ENCODE results near the gene CLDN14. TPM values are rescaled to one million over a fixed set of nuclear protein-coding genes. Genes with fewer than 3 reads are reported as not detected.

The CLDN14 gene
- total RNA-seq, 1 donor from 2014 or later: 0.79 TPM

DNA sequence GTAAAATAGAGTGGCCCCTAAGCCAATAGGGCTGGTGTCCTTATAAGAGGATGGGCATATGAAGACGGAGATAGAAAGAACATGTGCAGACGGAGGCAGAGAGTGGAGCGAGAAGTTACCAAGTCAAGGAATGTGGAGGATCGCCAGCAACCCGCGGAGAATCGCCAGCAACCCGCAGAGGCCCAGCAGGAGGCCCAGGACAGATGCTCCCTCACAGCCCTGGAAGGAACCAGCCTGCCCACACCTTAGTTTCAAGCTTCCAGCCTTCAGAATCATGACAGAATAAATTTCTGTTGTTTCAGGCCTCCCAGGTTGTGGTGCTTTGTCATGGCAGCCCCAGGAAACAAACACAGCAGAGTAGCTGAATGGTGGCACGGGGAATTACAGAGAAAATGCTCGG lies 9.6 kb downstream of the CLDN14 start:
- no peak for DNase-seq

DNA sequence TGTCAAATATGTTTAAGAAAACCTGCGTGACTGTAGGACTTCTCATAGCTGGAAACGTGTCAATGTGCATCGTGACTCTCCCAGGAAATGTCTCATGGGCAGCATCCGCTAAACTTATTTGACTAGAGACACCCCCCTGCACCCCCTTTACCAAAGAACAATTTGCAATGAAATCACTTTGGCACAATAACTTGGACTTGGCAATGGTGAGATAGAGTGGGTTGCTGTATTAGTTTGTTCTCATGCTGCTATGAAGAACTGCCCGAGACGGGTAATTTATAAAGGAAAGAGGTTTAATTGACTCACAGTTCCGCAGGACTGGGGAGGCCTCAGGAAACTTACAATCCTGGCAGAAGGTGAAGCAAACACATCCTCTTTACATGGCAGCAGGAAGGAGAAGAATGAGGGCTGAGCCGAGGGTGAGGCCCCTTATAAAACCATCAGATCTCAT lies 13.8 kb downstream of the CLDN14 start:
- no peak for DNase-seq

DNA sequence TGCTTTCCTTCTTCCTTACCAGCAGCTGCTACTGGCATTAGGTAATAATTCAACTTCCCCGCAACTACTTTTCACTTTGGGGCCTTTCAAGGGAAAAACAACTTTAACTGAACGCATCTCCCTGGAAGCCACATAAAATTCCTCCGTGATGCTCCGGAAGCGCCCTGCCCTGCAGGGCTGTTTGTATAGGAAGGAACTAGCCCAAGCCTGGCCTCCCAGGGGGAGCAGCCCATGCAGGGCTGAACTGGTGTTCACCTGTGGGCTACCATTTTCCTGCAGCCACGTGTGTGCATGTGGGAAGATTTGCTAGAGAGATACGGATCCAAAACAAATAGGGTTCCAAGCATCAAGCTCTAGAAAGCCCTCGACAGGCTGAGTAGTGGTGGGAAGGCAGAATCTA lies 14.4 kb downstream of the CLDN14 start:
- DNase-seq: no peak

DNA sequence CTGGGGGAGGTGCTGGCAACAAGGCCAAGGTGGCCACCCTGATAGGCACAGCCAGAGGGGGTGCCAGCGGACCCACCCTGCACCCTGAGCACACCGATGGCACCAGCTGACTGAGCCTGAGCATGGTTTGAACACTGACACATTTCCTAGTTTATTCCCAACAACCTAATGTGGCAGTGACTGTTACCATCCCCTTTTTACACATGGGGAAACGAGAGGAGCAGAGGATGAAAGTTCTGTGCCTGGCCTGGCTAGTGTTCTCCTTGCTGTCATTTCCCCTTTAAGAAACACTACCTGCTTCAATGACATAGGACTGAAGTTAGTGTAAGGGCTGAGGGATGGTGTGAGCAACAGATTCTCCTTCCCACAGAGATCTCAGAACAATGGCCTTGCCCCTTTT lies 15.3 kb downstream of the CLDN14 start:
- DNase-seq: no peak

GRCh38 chr21:36463991-36464390 lies 15.9 kb downstream of the CLDN14 start:
- no peak for DNase-seq

GRCh38 chr21:36463204-36463603 lies 16.7 kb downstream of the CLDN14 start:
- no peak for DNase-seq

GRCh38 chr21:36461918-36462486 lies 17.9 kb downstream of the CLDN14 start:
- DNase-seq: no peak

DNA sequence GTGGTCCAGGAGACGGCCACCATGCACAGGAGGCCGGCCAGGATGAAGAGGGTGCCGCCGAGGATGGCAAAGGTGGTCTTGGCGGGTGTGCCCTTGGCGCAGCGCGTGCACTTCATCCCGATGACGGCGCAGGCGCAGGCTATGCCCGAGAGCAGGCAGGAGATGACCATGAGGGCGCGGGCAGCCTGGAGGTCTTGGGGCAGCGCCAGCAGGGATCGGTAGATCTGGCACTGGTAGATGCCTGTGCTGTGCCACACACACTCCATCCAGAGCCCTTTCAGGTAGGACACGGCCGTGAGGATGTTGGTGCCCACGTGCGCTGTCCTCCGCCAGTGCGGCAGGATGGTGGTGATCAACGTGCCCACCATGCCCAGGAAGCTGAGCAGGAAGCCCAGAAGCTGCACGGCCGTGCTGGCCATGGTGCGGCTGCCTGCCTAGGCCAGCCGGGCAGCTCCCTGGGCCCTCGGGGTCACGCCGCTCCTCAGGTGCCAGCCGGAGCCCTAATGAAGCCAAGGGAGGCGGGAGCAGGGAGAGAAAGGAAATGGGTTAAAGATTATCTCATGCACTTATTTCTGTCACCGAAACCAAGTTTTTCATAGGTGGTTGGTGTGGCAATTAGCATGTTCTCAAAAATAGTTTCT lies 18.5 kb downstream of the CLDN14 start:
- DNase-seq: no peak

- DNase-seq: no peak
Observed at GRCh38 chr21:36460866-36461265, 19.1 kb downstream of the CLDN14 start.

GRCh38 chr21:36459098-36459497 lies 20.8 kb downstream of the CLDN14 start:
- DNase-seq: no peak

DNA sequence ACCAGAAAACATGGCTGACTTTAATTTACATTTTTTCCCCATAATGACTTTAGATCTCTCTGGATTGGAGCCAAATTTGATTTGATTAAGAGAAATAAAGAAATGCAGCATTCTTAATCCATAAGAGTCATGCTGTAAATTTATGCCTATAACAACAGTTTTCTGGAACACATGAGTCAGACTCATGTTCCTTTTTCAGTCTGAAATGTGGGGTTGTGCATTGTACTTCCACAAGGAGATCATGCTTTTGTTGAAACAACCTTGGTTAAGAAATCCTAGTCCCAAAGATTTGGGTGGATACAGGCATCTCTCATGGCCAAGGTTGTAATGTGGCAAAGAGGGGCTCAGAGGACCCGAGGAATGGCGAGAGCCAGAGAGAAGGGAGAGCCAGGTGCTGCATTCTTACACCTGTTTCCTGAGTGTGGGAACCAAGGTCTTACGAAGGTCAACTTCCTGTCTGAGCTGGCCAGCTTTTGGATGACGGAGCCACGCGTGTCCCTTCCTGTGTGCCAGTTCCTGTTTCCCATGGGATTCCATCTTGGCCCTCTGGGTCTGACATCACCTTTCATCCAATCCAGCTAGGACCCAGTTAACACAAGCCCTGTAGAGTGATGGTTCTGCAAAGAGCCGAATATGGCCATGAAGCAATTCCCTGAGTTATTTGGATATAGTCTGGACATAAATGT lies 23.1 kb downstream of the CLDN14 start:
- DNase-seq: no peak

- no peak for DNase-seq
Observed at GRCh38 chr21:36454706-36455105, 25.2 kb downstream of the CLDN14 start.

- DNase-seq: no peak
Observed at GRCh38 chr21:36454093-36454531, 25.8 kb downstream of the CLDN14 start.

- DNase-seq: no peak
Observed at GRCh38 chr21:36452281-36452825, 27.6 kb downstream of the CLDN14 start.

DNA sequence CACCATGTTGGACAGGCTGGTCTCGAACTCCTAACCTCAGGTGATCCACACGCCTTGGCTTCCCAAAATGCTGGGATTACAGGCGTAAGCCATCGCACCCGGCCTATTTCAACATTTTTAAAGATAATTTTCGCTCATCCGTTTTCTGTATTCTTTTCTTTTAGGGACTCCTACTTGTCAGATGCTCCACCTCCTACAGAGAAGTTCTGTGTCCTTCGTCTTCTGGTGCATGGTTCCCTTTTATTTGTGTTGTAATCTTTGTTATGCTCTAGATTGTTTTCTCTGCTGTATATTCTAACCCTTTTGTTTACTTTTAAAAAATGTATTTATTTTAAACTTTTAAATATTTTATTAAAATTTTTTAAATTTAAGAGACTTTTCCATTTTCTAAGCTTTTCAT lies 28.4 kb downstream of the CLDN14 start:
- DNase-seq: no peak

DNA sequence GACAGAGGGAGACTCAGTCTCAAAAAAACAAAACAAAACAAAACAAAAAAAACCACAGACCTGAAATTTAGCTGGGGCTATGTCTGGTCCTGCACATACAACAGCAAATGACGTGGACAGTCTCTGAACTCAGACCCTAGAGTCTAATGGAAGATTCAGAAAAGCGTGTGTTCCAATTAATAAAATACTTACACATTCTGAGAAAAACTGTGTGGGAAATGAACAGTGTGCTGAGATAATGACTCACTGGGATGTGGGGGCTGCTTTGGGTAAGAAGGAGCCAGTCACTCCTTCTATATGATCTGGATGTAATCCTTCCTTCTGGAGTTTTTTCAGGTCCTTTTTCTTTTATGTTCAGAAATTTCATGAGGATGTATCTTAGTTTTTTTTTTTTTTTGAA lies 29.4 kb downstream of the CLDN14 start:
- DNase-seq: no peak

DNA sequence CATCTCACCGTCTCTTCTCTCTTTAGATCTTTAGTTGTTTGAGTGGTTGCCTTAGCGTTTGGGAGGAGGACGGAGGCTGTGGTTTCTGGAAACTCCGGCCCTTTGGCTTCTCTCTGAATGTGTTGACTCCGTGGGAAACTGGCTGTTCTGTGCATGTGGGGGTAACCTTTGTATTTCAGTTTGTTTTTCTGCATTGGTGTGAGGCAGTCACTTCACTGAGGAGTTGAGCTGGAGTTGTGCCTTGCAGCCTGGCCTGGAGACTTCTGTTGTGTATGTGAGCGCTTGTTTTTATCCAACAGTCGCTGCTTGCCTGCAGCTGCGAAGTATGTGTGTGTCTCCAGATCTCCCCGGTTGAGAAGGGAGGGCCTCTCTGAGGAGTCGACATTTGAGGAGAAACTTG lies 33.6 kb downstream of the CLDN14 start:
- no peak for DNase-seq

- no peak for DNase-seq
Observed at GRCh38 chr21:36441715-36442114, 38.2 kb downstream of the CLDN14 start.

DNA sequence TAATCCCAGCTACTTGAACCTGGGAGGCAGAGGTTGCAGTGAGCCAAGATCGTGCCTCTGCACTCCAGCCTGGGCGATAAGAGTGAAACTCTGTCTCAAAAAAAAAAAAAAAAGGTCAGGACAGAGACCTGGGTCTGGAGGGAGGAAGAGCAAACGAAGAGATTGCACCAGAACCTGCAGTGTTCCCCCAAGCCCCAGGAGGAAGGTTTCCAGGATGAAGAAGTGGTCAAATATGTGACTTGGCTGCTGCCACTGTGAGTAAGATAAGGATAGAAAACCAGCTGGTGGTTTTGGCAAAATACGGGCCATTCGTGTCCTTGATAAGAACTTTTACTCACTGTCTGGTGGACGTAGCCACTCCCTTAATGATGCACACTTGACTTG lies 42.2 kb downstream of the CLDN14 start:
- no peak for DNase-seq

DNA sequence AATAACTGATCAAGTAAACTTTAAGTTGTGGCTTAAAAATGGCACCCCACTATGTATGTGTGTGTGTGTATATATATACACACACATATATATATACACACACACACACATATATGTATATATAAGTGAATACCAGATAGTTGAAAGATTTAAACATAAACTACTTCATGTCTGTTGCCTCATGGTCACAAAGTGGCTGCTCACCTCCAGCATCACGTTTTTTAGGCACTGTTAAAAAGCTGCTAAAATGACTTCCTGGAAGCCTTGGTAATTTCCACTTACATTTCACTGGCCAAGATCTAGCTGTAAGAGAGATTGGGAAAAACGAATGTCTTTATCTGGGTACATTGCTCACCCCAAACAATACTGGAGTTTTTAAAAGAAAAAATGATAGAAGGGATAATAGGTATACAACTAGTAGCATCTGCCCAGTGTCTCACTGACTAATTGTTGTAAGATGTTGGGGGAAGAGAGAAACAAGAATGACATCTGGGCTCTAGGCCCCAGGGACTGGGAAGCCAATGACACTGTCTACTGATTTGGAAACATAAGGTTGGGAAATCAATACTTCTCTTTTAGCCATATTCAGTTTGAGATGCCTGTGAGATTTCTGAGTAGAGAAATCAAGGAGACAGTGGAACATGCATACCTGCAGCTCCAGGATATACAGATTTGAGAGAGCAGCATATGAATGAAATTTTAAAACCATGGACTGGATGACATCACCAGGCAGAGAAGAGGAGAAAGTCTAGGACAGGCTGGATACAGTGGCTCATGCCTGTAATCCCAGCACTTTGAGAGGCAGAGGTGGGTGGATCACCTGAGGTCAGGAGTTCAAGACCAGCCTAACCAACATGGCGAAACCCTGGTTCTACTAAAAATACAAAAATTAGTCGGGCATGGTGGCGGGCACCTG lies 42.8 kb downstream of the CLDN14 start:
- DNase-seq: no peak

GRCh38 chr21:36434144-36434543 lies 45.8 kb downstream of the CLDN14 start:
- no peak for DNase-seq

DNA sequence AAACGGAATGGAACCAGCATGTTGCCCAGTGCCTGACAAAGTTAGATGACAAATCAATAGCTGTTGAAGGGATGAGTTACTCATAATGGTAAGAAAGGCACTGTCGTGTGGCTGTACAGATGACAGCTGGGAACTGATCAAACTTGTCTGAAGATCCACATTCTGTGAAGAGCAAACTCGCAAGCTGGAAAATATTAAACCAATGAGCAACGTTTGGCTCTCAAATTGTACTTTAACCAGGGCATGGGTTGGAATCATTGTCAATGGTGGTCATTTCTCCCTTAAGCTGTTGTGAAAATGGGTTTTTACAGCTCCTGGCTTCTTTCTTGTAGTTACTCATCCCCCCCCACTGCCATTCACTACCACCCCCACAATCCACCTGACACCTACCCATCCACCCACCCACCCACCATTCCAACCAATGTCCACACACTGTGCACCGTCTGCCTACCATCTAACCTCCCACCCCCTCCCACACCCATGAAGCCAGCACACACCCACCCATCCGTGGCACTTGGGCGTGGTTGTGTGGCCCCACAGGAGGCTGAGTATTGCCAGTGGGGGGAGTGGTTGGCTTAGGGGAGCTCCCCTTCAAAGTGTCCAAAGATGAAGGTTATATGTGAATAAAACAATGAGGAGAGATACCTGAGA lies 46.7 kb downstream of the CLDN14 start:
- DNase-seq: no peak

Data from skin of body (tissue), 2 donors.